ENCODE results near the gene AUTS2. TPM values are rescaled to one million over a fixed set of nuclear protein-coding genes. Genes with fewer than 3 reads are reported as not detected.

AUTS2 gene
- total RNA-seq, 1 experiment from 2014 or later = 256 TPM

DNA sequence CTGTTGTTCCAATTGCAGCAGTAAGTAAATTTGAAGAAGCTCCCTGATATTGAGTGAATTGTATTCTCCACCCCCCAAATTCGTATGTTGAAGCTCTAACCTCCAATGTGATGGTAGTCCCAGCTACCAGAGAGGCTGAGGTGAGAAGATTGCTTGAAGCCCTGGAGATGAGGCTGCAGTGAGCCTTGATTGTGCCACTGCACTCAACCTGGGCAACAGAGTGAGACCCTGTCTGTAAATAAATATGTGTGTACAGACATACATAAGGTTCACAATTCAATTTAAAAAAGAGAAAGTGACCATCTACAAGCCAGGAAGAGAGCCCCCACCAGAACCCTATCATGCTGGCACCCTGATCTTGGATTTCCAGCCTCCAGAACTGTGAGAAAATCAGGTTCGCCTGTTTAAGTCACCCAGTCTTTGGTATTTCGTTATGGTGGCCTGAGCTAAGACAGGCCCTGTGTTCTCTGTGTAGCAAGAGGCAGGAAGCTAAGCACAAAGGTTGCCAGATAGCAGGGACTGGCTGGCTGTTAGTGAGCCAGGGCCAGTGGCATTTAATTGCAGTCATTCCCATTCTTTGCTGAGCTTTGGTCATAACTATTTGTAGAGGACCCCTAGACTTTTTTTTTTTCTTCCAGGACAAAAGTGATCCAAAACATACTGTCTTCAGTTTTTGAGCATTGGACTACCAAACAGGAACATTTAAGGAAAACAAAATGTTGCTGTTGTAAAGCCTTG lies 45.6 kb downstream of the AUTS2 start:
- no peak overlapping the region for H3K23ac ChIP-seq (ENCODE audit: insufficient read length, low read depth, low read length)
- no peak overlapping the region for H2AK5ac ChIP-seq (ENCODE audit: insufficient read length, low read length)
- H3T11ph ChIP-seq (ENCODE audit: low read length) = no peak overlapping the region
- H3K36me3 Mint-ChIP-seq (ENCODE audit: insufficient read depth in 1 of 3, low read depth in 3 of 3) = no peaks in the 10 kb centered on the region; a peak in 1 of 7 replicates
- H4K91ac ChIP-seq (ENCODE audit: insufficient read length, low read depth, low read length) = no peak overlapping the region
- no peak overlapping the region for H2BK20ac ChIP-seq (ENCODE audit: low read depth, low read length, poor library complexity, severe bottlenecking)
- H3K27ac Mint-ChIP-seq = no peak overlapping the region
- H3K4ac ChIP-seq (ENCODE audit: low read depth, low read length) = no peak overlapping the region
- H3K9ac ChIP-seq (ENCODE audit: extremely low read depth, insufficient read length, low read length) = no peak overlapping the region
- H3K23me2 ChIP-seq (ENCODE audit: insufficient read length, low read depth, low read length, poor library complexity, severe bottlenecking) = no peaks in the 10 kb centered on the region
- no peaks in the 10 kb centered on the region for H4K20me1 ChIP-seq (ENCODE audit: control insufficient read depth, insufficient read depth, insufficient read length)
- no CpG with 5 or more reads among the region's 3 CpGs for WGBS (ENCODE audit: extremely low coverage, insufficient read length, low lambda C conversion rate)
- no peak overlapping the region for H2AFZ ChIP-seq (ENCODE audit: low read length)
- H3K14ac ChIP-seq (ENCODE audit: insufficient read depth, low read length) = no peak overlapping the region; the same call in 1 of the 2 replicates
- no peaks in the 10 kb centered on the region; the same call in 1 of the 2 replicates for H3K4me1 ChIP-seq (ENCODE audit: insufficient read depth, low read length)
- no peak overlapping the region for H2BK12ac ChIP-seq (ENCODE audit: insufficient read length, low read depth, low read length)
- H3K79me1 ChIP-seq (ENCODE audit: insufficient read depth, low read depth, low read length, poor library complexity, severe bottlenecking) = no peaks in the 10 kb centered on the region
- peaks cover 7% of the 10 kb centered on the region for H3K27me3 Mint-ChIP-seq (ENCODE audit: low read depth)
- H3K79me2 ChIP-seq (ENCODE audit: insufficient read depth, low read length) = no peaks in the 10 kb centered on the region
- H3K9me3 Mint-ChIP-seq = no peaks in the 10 kb centered on the region
- no peak overlapping the region for H3K18ac ChIP-seq (ENCODE audit: insufficient read length, low read depth, low read length)
- no peak for DNase-seq
- H2BK15ac ChIP-seq (ENCODE audit: low read depth, low read length) = no peak overlapping the region
- H3K56ac ChIP-seq (ENCODE audit: insufficient read length, low read depth, low read length) = no peak overlapping the region
- H3K4me1 Mint-ChIP-seq = peaks cover 46 to 61% of the 10 kb centered on the region in 2 experiments
- no peak overlapping the region for H4K5ac ChIP-seq (ENCODE audit: insufficient read length, low read depth, low read length)
- no peak overlapping the region for H3K27ac ChIP-seq (ENCODE audit: insufficient read length, low read depth, low read length)
- no peak overlapping the region for H2BK5ac ChIP-seq (ENCODE audit: insufficient read length, low read length)
- no peaks in the 10 kb centered on the region for H3K9me3 ChIP-seq (ENCODE audit: control insufficient read depth, low read depth, low read length)
- no peak overlapping the region for H4K8ac ChIP-seq (replicated peaks; ENCODE audit: insufficient read length, low read depth, low read length)
- no peak overlapping the region for H3K4me2 ChIP-seq (ENCODE audit: insufficient read depth, insufficient read length, low read length)
- peak overlapping the region in 1 of 2 experiments; percentile 20; a peak in 1 of 5 replicates for H3K4me3 Mint-ChIP-seq
- H2BK120ac ChIP-seq (ENCODE audit: low read depth, low read length, poor library complexity, severe bottlenecking) = no peak overlapping the region
- no peaks in the 10 kb centered on the region for H3K27me3 ChIP-seq (ENCODE audit: insufficient read depth, low read length)
- TF ChIP-seq, protein P1, sequence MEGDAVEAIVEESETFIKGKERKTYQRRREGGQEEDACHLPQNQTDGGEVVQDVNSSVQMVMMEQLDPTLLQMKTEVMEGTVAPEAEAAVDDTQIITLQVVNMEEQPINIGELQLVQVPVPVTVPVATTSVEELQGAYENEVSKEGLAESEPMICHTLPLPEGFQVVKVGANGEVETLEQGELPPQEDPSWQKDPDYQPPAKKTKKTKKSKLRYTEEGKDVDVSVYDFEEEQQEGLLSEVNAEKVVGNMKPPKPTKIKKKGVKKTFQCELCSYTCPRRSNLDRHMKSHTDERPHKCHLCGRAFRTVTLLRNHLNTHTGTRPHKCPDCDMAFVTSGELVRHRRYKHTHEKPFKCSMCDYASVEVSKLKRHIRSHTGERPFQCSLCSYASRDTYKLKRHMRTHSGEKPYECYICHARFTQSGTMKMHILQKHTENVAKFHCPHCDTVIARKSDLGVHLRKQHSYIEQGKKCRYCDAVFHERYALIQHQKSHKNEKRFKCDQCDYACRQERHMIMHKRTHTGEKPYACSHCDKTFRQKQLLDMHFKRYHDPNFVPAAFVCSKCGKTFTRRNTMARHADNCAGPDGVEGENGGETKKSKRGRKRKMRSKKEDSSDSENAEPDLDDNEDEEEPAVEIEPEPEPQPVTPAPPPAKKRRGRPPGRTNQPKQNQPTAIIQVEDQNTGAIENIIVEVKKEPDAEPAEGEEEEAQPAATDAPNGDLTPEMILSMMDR (conservative IDR thresholded peaks at IDR 0.05) = no peak

Data from H9 (cell line).